SK-N-MC (cell line): ENCODE data around the gene GAS6.
"Not testable (repeated sequence)": the region's sequence is repeated elsewhere in the genome, so short reads cannot be mapped to it uniquely, and the experiment has no call there.

Experiments used
- DNase-seq: peaks from one replicate; pipeline ENCODE4 v3.0.0-alpha.2; 2011; ENCODE audit warnings: low read depth, low spot score
- H3K27ac ChIP-seq: fragments of 200-600 bp; sonication (generic); 2 replicates; pipeline ENCODE4 v1.5.1; 2016; ENCODE audit warnings: mixed run types
- H3K36me3 ChIP-seq: fragments of 200-600 bp; sonication (generic); 2 replicates; pipeline ENCODE4 v1.6.1; 2017; ENCODE audit warnings: antibody characterized with exemption, low read length, mixed read lengths; ENCODE audit not compliant: insufficient read depth
- H3K4me3 ChIP-seq: fragments of 200-600 bp; sonication (generic); 2 replicates; pipeline ENCODE4 v1.5.1; 2016
- H3K9ac ChIP-seq: fragments of 200-600 bp; sonication (generic); 2 replicates; pipeline ENCODE4 v1.8.0; 2017; ENCODE audit warnings: mixed run types, mixed read lengths; ENCODE audit not compliant: insufficient read length
- H3K9me3 ChIP-seq: fragments of 200-600 bp; sonication (generic); 2 replicates; pipeline ENCODE4 v1.6.1; 2017; ENCODE audit warnings: low read depth, mild to moderate bottlenecking, antibody characterized with exemption, low read length, moderate library complexity, mixed read lengths
- EZH2 ChIP-seq: fragments of 200-600 bp; sonication (generic); IDR thresholded peaks from one replicate; pipeline ENCODE4 v1.6.1; 2017; ENCODE audit warnings: antibody characterized with exemption
- FOXP2 ChIP-seq: optimal IDR thresholded peaks from 2 replicates; pipeline ENCODE3; 2011; ENCODE audit warnings: mild to moderate bottlenecking, moderate library complexity; ENCODE audit not compliant: insufficient read depth; ENCODE audit errors: extremely low read length, control extremely low read depth
- POLR2AphosphoS5 ChIP-seq: IDR thresholded peaks from 2 replicates; pipeline ENCODE4 v1.6.1; 2012; ENCODE audit warnings: mild to moderate bottlenecking, low read depth, low read length, borderline replicate concordance

GAS6 gene

DNA sequence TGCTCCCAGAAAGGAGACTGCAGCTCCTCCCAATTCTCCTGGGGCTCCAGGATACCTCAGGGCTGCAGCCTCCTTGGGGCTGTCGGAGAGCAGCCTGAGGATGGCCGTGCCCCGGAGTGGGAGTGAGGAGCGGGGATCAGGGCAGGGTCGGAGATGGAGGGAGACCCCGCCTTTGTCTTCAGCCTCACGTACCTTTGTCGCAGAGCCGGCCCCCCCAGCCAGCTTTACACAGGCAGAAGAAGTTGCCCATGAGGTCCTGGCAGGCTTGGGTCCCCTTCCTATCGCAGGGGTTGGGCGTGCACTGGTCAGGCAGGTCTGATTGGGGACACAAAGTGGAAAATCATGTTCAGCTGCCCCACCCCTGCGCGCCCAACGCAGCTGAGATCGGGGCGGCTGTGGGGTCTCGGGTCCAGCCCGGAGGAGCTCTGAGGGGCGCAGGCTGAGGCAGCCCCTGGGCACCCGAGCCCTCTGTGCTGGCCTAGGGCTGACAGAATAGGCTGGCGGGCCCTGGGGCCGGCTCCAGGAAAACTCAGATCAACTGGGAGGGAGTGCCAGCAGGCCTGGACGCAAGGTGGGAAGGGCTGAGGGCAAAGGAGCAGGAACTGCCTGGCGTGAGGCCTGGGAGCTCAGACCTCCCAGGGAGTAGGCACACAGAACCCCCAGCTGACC, 24.2 kb downstream of the GAS6 start:
- DNase-seq, result no peak
- no peaks in the 10 kb centered on the region for H3K9me3 ChIP-seq
- TF ChIP-seq EZH2, result no peak
- no peak for TF ChIP-seq FOXP2
- TF ChIP-seq POLR2AphosphoS5, result no peak
- H3K4me3 ChIP-seq, result no peak overlapping the region
- no peaks in the 10 kb centered on the region for H3K36me3 ChIP-seq
- no peak overlapping the region for H3K9ac ChIP-seq
- H3K27ac ChIP-seq, result no peak overlapping the region

GRCh38 chr13:113838711-113839201, 25.1 kb downstream of the GAS6 start:
- Histone ChIP-seq H3K9me3 (no peaks in the 10 kb centered on the region), H3K9ac (no peak overlapping the region), H3K36me3 (no peaks in the 10 kb centered on the region), H3K4me3 (no peak overlapping the region), H3K27ac (no peak overlapping the region)
- no peak for TF ChIP-seq FOXP2
- no peak for TF ChIP-seq EZH2
- no peak for TF ChIP-seq POLR2AphosphoS5
- no peak for DNase-seq

DNA sequence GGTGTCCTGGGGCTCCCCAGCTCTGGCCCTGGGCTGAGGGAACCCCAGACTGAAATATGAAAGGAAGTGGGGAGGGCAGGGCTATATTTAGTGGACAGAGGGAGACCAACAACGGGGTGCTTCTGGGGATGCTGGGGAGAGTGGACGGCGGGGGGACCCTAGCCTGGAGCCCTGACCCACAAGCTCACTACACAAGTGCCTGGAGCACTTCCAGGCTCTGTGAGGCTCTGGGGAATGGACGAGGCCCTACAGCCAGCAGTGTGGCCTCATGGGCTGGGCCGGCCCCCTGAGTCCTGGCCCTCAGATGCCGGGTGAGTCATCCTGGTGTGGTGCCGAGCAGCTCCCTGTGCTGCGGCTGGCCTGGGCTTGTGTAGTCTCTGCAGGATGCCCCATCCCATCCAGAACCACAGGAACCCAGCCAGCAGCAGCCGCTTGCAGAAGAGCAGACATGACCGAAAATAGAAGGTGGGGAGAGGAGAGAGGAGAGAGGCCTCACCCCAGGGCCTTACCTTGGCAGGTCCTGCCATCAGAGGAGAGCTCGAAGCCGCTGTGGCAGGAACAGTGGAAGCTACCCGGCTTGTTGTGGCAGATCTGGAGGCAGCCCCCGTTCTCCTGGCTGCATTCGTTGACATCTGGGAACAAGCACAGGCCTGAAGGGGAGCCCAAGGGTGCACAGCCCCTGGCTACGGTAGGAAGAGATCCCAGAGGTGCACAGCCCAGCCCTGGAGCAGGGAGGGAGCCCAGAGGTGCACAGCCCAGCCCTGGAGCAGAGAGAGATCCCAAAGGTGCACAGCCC, 26.1 kb downstream of the GAS6 start:
- H3K27ac ChIP-seq, result no peak overlapping the region
- H3K9ac ChIP-seq, result no peak overlapping the region
- DNase-seq, result no peak

GRCh38 chr13:113836768-113837559, 26.9 kb downstream of the GAS6 start:
- no peak overlapping the region for H3K4me3 ChIP-seq
- no peak overlapping the region for H3K27ac ChIP-seq
- H3K9me3 ChIP-seq, result no peaks in the 10 kb centered on the region
- H3K9ac ChIP-seq, result no peak overlapping the region
- H3K36me3 ChIP-seq, result no peaks in the 10 kb centered on the region
- no peak for DNase-seq
- TF ChIP-seq FOXP2 (no peak), POLR2AphosphoS5 (no peak), EZH2 (no peak)

More for the DNA sequence above, 26.1 kb downstream of the GAS6 start:
- Histone ChIP-seq H3K36me3 (no peaks in the 10 kb centered on the region), H3K9me3 (no peaks in the 10 kb centered on the region), H3K4me3 (no peak overlapping the region)
- TF ChIP-seq EZH2, result no peak
- no peak for TF ChIP-seq FOXP2
- TF ChIP-seq POLR2AphosphoS5, result no peak

- TF ChIP-seq POLR2AphosphoS5, result no peak
- TF ChIP-seq FOXP2, result peak; percentile 16
- H3K4me3 ChIP-seq, result no peak overlapping the region
- H3K27ac ChIP-seq, result no peak overlapping the region
- no peaks in the 10 kb centered on the region for H3K9me3 ChIP-seq
- H3K9ac ChIP-seq, result no peak overlapping the region
- no peaks in the 10 kb centered on the region for H3K36me3 ChIP-seq
- DNase-seq, result no peak
These were observed 28.2 kb downstream of the GAS6 start for GRCh38 chr13:113835461-113836270.

DNA sequence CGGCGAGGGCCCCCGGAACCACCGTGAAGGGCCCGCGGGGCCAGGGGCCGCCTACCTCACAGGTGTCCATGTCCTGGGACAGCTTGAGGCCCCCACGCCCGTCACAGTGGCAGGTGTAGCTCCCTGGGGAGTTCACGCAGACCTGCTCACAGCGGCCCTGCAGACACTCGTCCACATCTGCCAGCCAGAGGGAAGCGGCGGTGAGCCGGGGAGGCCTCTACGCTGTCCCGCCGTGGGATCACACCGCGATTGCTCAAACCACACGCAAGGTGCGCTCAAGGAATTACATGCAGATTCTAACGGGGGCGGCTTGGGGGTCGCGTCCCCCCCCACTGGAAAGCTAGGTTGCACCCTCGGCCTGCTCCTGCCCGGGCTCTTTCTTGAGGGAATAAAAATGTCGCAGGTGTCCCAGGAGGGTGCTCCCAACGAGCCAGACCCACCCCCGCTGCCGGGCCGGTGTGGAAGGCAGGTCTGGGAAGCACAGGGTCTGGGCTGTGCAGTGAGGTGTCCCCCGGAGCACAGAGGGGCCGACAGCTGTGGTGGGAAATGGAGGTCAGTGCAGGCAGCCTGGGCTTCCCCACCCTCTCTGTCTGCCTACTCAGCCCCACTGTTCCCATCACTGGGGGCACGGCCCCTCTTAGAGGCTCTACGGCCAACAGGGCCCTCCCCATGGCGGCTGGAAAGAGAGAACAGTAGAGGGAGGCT, 29.2 kb downstream of the GAS6 start:
- H3K4me3 ChIP-seq, result no peak overlapping the region
- no peak for DNase-seq
- H3K9ac ChIP-seq, result no peak overlapping the region
- TF ChIP-seq FOXP2 (no peak), POLR2AphosphoS5 (no peak), EZH2 (no peak)
- H3K27ac ChIP-seq, result no peak overlapping the region
- no peaks in the 10 kb centered on the region for H3K36me3 ChIP-seq
- H3K9me3 ChIP-seq, result no peaks in the 10 kb centered on the region

- not testable (repeated sequence) for H3K36me3 ChIP-seq, H3K4me3 ChIP-seq, H3K27ac ChIP-seq, H3K9me3 ChIP-seq, H3K9ac ChIP-seq, DNase-seq
These were observed 29.9 kb downstream of the GAS6 start for GRCh38 chr13:113834006-113834405.
